HepG2 (cell line): Measurements from ENCODE around the gene CCDC57. TPM values are rescaled to one million over a fixed set of nuclear protein-coding genes. Genes with fewer than 3 reads are reported as not detected.

Experiments
- ATAC-seq: fragments of 200-7000 bp; cut with Tn5 transposase; 3 replicates; pipeline ENCODE4 v1.9.1; 2020; ENCODE audit warnings: mild to moderate bottlenecking, moderate library complexity
- BruUV-seq: library from RNA; stranded (reverse); fragments of 400-500 nt; replicated peaks from 2 replicates; lab custom pipeline; 2021; lab: Mats Ljungman, UMichigan
- CTCF ChIA-PET: fragments of 300-600 bp; formaldehyde crosslinking; extraction: SDS; loops from one replicate; lab custom pipeline; 2021; ENCODE audit warnings: low total read pairs, inconsistent platforms, low intra/inter-chr PET ratio; lab: Yijun Ruan, JAX
- POLR2A ChIA-PET: fragments of 350-600 bp; sonication (Branson Sonifier 250); formaldehyde crosslinking; loops from one replicate; lab custom pipeline; 2020; ENCODE audit warnings: antibody characterized with exemption, inconsistent platforms; lab: Yijun Ruan, JAX
- DNase-seq: peaks from one replicate; pipeline ENCODE4 v3.0.0-alpha.2; 2015; ENCODE audit warnings: low spot score
- FAIRE-seq: peaks from 3 replicates; lab custom pipeline; 2011; peaks lifted over from hg19 to GRCh38; lab: Jason Lieb, UNC
- H2AFZ ChIP-seq: one replicate; pipeline ENCODE4 v1.6.1; 2011; ENCODE audit warnings: low read length, inconsistent platforms
- H3K27ac ChIP-seq: fragments of 300-600 bp; 3 replicates; pipeline ENCODE4 v1.8.0; 2011; ENCODE audit warnings: mixed run types, mild to moderate bottlenecking, mixed read lengths, low read length, inconsistent platforms; ENCODE audit not compliant: insufficient read depth; ENCODE audit errors: extremely low read length
- H3K27me3 ChIP-seq, 2 experiments: fragments of 200-600 bp in 1 of 2; 2 replicates in 1 of 2; 3 replicates in 1 of 2; pipeline versions ENCODE4 v1.6.0 to v1.8.0; 2011; ENCODE audit warnings: low read length in 2 of 2, mild to moderate bottlenecking in 2 of 2, moderate library complexity in 2 of 2, inconsistent platforms in 1 of 2; ENCODE audit not compliant: insufficient read depth in 2 of 2, control insufficient read depth in 1 of 2
- H3K36me3 ChIP-seq, 2 experiments: fragments of 200-600 bp in 1 of 2; replicated peaks in 1 of 2; 2 replicates in 1 of 2; 3 replicates in 1 of 2; pipeline versions ENCODE4 v1.5.1 to v1.8.0; 2011; ENCODE audit warnings: low read length in 2 of 2, inconsistent platforms in 1 of 2; ENCODE audit not compliant: insufficient read depth in 2 of 2, control insufficient read depth in 1 of 2
- H3K4me1 ChIP-seq: 2 replicates; pipeline ENCODE4 v1.5.1; 2012; ENCODE audit warnings: low read length, inconsistent platforms; ENCODE audit not compliant: insufficient read depth
- H3K4me2 ChIP-seq: 2 replicates; pipeline ENCODE4 v1.6.0; 2011; ENCODE audit warnings: low read depth, low read length, inconsistent platforms
- H3K4me3 ChIP-seq, 3 experiments: fragments of 200-600 bp in 1 of 3; sonication (generic), shearing (Covaris generic) in 1 of 3; replicated peaks in 1 of 3; 2 replicates each; pipeline ENCODE4 v1.5.1; 2011 to 2016; ENCODE audit warnings: low read length in 3 of 3, inconsistent platforms in 2 of 3, low read depth in 2 of 3, mild to moderate bottlenecking in 2 of 3, control low read depth in 1 of 3, mixed read lengths in 1 of 3; ENCODE audit not compliant: insufficient read depth in 1 of 3
- H3K79me2 ChIP-seq: one replicate; pipeline ENCODE4 v1.6.1; 2011; ENCODE audit warnings: low read length, inconsistent platforms; ENCODE audit not compliant: insufficient read depth
- H3K9ac ChIP-seq: 2 replicates; pipeline ENCODE4 v1.6.0; 2011; ENCODE audit warnings: mild to moderate bottlenecking, low read depth, low read length, inconsistent platforms; ENCODE audit not compliant: insufficient read depth
- H3K9me3 ChIP-seq: 2 replicates; pipeline ENCODE4 v1.5.1; 2012; ENCODE audit warnings: mild to moderate bottlenecking, low read length
- H4K20me1 ChIP-seq: 2 replicates; pipeline ENCODE4 v1.6.0; 2011; ENCODE audit warnings: inconsistent platforms, mild to moderate bottlenecking, low read length, moderate library complexity; ENCODE audit not compliant: insufficient read depth
- CREB1 ChIP-seq, 2 experiments: fragments of 450-650 bp in 1 of 2; IDR thresholded peaks; 2 replicates each; pipeline ENCODE4 v1.6.1; 2016 to 2017; ENCODE audit warnings: control low read depth in 1 of 2, mild to moderate bottlenecking in 1 of 2, missing compliant biosample characterization in 1 of 2, missing genetic modification characterization in 1 of 2
- GZF1 ChIP-seq: sonication (generic); formaldehyde crosslinking; IDR thresholded peaks from 2 replicates; pipeline ENCODE4 v1.5.1; 2020; ENCODE audit warnings: mild to moderate bottlenecking, missing genetic modification reagents
- HBP1 ChIP-seq: IDR thresholded peaks from 2 replicates; pipeline ENCODE4 v1.6.1; 2016; ENCODE audit warnings: low read depth, control low read depth
- HNF4G ChIP-seq, 2 experiments: sonication (generic) in 1 of 2; formaldehyde crosslinking in 1 of 2; IDR thresholded peaks; 2 replicates each; pipeline versions ENCODE4 v1.4.0 to v1.6.1; 2011 to 2020; ENCODE audit warnings: borderline replicate concordance in 2 of 2, low read depth in 2 of 2, mild to moderate bottlenecking in 2 of 2, low read length in 1 of 2, missing genetic modification reagents in 1 of 2, moderate library complexity in 1 of 2
- KMT2A ChIP-seq: sonication (generic); formaldehyde crosslinking; IDR thresholded peaks from 2 replicates; pipeline ENCODE4 v1.4.0; 2020; ENCODE audit warnings: missing genetic modification reagents
- KMT2B ChIP-seq: IDR thresholded peaks from 2 replicates; pipeline ENCODE4 v1.6.1; 2016; ENCODE audit warnings: missing genetic modification reagents, missing compliant biosample characterization
- MED13 ChIP-seq: sonication (generic); formaldehyde crosslinking; IDR thresholded peaks from 2 replicates; pipeline ENCODE4 v1.5.0; 2020; ENCODE audit warnings: missing genetic modification reagents
- NAIF1 ChIP-seq: sonication (generic); formaldehyde crosslinking; IDR thresholded peaks from 2 replicates; pipeline ENCODE4 v1.5.0; 2020; ENCODE audit warnings: mild to moderate bottlenecking, missing genetic modification reagents, borderline replicate concordance
- NR2F6 ChIP-seq, 2 experiments: IDR thresholded peaks; 2 replicates each; pipeline ENCODE4 v1.6.1; 2016; ENCODE audit warnings: antibody characterized with exemption in 1 of 2, mild to moderate bottlenecking in 1 of 2
- RBM39 ChIP-seq: fragments of 200-400 bp; formaldehyde crosslinking; IDR thresholded peaks from one replicate; pipeline ENCODE4 v1.6.1; 2018; ENCODE audit warnings: antibody characterized with exemption, mild to moderate bottlenecking, low read depth, low read length; ENCODE audit not compliant: poor library complexity, severe bottlenecking
- SCMH1 ChIP-seq: sonication (generic); formaldehyde crosslinking; IDR thresholded peaks from 2 replicates; pipeline ENCODE4 v1.9.0; 2021; ENCODE audit warnings: missing genetic modification reagents, mild to moderate bottlenecking, borderline replicate concordance
- SRSF1 ChIP-seq: fragments of 200-400 bp; formaldehyde crosslinking; optimal IDR thresholded peaks from 2 replicates; pipeline ENCODE3; 2017; ENCODE audit warnings: mild to moderate bottlenecking, low read depth, low read length, moderate library complexity
- YY1 ChIP-seq: IDR thresholded peaks from 2 replicates; pipeline ENCODE4 v1.6.1; 2011; ENCODE audit warnings: low read length, low read depth, moderate library complexity, mild to moderate bottlenecking; ENCODE audit not compliant: insufficient read depth, insufficient replicate concordance
- ZBTB2 ChIP-seq: sonication (generic); formaldehyde crosslinking; IDR thresholded peaks from 2 replicates; pipeline ENCODE4 v1.8.0; 2022; ENCODE audit warnings: low read depth, missing genetic modification reagents
- ZNF12 ChIP-seq: sonication (generic); formaldehyde crosslinking; IDR thresholded peaks from 2 replicates; pipeline ENCODE4 v1.5.0; 2020; ENCODE audit warnings: missing genetic modification reagents
- ZNF263 ChIP-seq: sonication (generic); formaldehyde crosslinking; IDR thresholded peaks from 2 replicates; pipeline ENCODE4 v1.4.0; 2020; ENCODE audit warnings: missing genetic modification reagents
- ZNF557 ChIP-seq: sonication (generic); formaldehyde crosslinking; IDR thresholded peaks from 2 replicates; pipeline ENCODE4 v1.4.0; 2020; ENCODE audit warnings: missing genetic modification reagents
- ZNF709 ChIP-seq: sonication (generic); formaldehyde crosslinking; IDR thresholded peaks from 2 replicates; pipeline ENCODE4 v1.5.0; 2020; ENCODE audit warnings: mild to moderate bottlenecking, missing genetic modification reagents
- ZNF782 ChIP-seq: sonication (generic); formaldehyde crosslinking; IDR thresholded peaks from 2 replicates; pipeline ENCODE4 v1.4.0; 2020; ENCODE audit warnings: missing genetic modification reagents, mild to moderate bottlenecking, borderline replicate concordance
- WGBS: methylation state at CpG from one replicate; pipeline ENCODE4 v1.1.6; 2017; ENCODE audit warnings: low lambda C conversion rate; 5-methylcytosine and 5-hydroxymethylcytosine counted together
- in situ Hi-C: cut with HindIII; loops from 2 replicates; pipeline ENCODE4 v1.10.0; 2017; ENCODE audit warnings: low pct_unique_long_range_greater_than_20kb; ENCODE audit not compliant: extremely low pct_ligation_motif_present
- intact Hi-C: fragments of 100-400 bp; cut with micrococcal nuclease; formaldehyde crosslinking; loops from one replicate; pipeline ENCODE4 v1.10.0; 2022; ENCODE audit not compliant: unreplicated experiment
- polyA plus RNA-seq, 8 experiments: library from polyadenylated mRNA; depleted of rRNA in 3 of 8; stranded (reverse) in 7 of 8; unstranded in 1 of 8; fragments of >200 nt; fragmentation: Illumina TruSeq in 4 of 8; extraction: Trizol in 4 of 8; gene quantifications; 2 replicates each; pipeline versions ENCODE4 v1.2.1 to v1.2.3, GENCODE V29; 2011 to 2016; ENCODE audit warnings: low read depth in 4 of 8, missing spikeins in 1 of 8, mixed read lengths in 1 of 8; ENCODE audit not compliant: insufficient read depth in 1 of 8
- total RNA-seq, 5 experiments: library from RNA; depleted of rRNA; stranded (reverse); fragments of >200 nt; fragmentation: Illumina TruSeq; extraction: Trizol; gene quantifications; 2 replicates each; pipeline ENCODE4 v1.2.3, GENCODE V29; 2016; ENCODE audit warnings: low read depth in 1 of 5

Gene CCDC57
- total and polyA plus RNA-seq, 2 of the 13 experiments (the other 11 are each of a cell fraction or from before 2014, with no cell fraction given): 59.3 to 59.9 TPM

GRCh38 chr17:82051776-82052637 is 160.6 kb downstream of the CCDC57 start, which contains the start of the genes GPS1 and RFNG:
TSS of gene GPS1 (plus strand) at chr17:82051898. CDS start at chr17:82051932, 34 bp downstream.
TSS of gene RFNG (minus strand) at chr17:82051811. CDS start at chr17:82051766, 45 bp downstream.
- Histone ChIP-seq H3K27me3 (no peaks in the 10 kb centered on the region; a peak in 2 of 5 replicates), H3K4me2 (peak within 1 kb of the TSS; percentile 100), H3K4me3 (peak within 1 kb of the TSS; percentile 76 to 99 (median 95)), H3K4me1 (peaks cover 50% of the 10 kb centered on the region), H3K36me3 (peaks cover 22 to 51% of the 10 kb centered on the region in 2 experiments), H2AFZ (no peak within 1 kb of the TSS), H3K9ac (peak within 1 kb of the TSS; percentile 94), H3K9me3 (no peaks in the 10 kb centered on the region), H4K20me1 (no peaks in the 10 kb centered on the region; the same call in 1 of the 2 replicates), H3K79me2 (peaks cover 37% of the 10 kb centered on the region), H3K27ac (peak within 1 kb of the TSS; percentile 71)
- DNase-seq (peak; percentile 60), ATAC-seq (peak; percentile 49), FAIRE-seq (no peak)
- intact Hi-C loops: loop anchor here (1.0 to 5.0 kb wide), 2 partner anchors 15 to 45 kb away; partner anchors contain the start of genes DCXR and FASN
- in situ Hi-C loops: no loop called here
- ChIA-PET CTCF (no interaction called here), POLR2A (interaction anchor here (0.7 to 3.4 kb wide), 4 partner anchors 8 to 323 kb away, joined by 3 to 33 read pairs (median 3); partner anchors contain the start of gene DCXR)
- 0% methylated on average over 8 of the region's 94 CpGs for WGBS
- TSS peak; percentile 62 for BruUV-seq
- TF ChIP-seq SCMH1 (CRISPR knock-in tag) (no peak), ZNF782 (peak; percentile 23; the same call in 1 of the 2 replicates), MED13 (CRISPR knock-in tag) (0 out of 2 replicates have a peak, but pooled peaks have one; percentile 3), ZNF557 (CRISPR knock-in tag) (no peak), YY1 (peak; percentile 70), ZNF709 (CRISPR knock-in tag) (0 out of 2 replicates have a peak, but pooled peaks have one; percentile 25), ZNF12 (CRISPR knock-in tag) (no peak), ZBTB2 (peak; percentile 47; the same call in 1 of the 2 replicates), RBM39 (no peak), NAIF1 (CRISPR knock-in tag) (no peak), ZNF263 (CRISPR knock-in tag) (0 out of 2 replicates have a peak, but pooled peaks have one; percentile 48), CREB1 (IDR thresholded peaks at IDR 0.05) (peak; percentile 53; the same call in 1 of the 2 replicates), CREB1 (CRISPR knock-in tag; IDR thresholded peaks at IDR 0.05) (no peak), GZF1 (CRISPR knock-in tag) (no peak), HBP1 (CRISPR knock-in tag) (0 out of 2 replicates have a peak, but pooled peaks have one; percentile 51), HNF4G (IDR thresholded peaks at IDR 0.05; ENCODE audit: borderline replicate concordance, low read depth, low read length) (no peak; the same call in 1 of the 2 replicates), HNF4G (CRISPR knock-in tag; IDR thresholded peaks at IDR 0.05; ENCODE audit: borderline replicate concordance, low read depth) (0 out of 2 replicates have a peak, but pooled peaks have one; percentile 32), KMT2B (peak; percentile 37; the same call in 1 of the 2 replicates), KMT2A (CRISPR knock-in tag) (peak; percentile 39), SRSF1 (no peak), NR2F6 (IDR thresholded peaks at IDR 0.05) (no peak), NR2F6 (CRISPR knock-in tag; IDR thresholded peaks at IDR 0.05) (peak; percentile 33; the same call in 1 of the 2 replicates)
